Jurkat, Clone E6-1 (cell line): Measurements from ENCODE around the gene TAGLN2. TPM values are rescaled to one million over a fixed set of nuclear protein-coding genes. Genes with fewer than 3 reads are reported as not detected.

Source experiments
- DNase-seq: peaks from one replicate; pipeline ENCODE4 v3.0.0-alpha.2; 2011; ENCODE audit warnings: low read depth, low spot score
- H3K4me3 ChIP-seq: 2 replicates; pipeline ENCODE4 v1.5.1; 2011; ENCODE audit warnings: mild to moderate bottlenecking, low read length, control low read depth, moderate library complexity
- polyA plus RNA-seq: library from polyadenylated mRNA; unstranded; fragments of >200 nt; gene quantifications from one replicate; pipeline ENCODE4 v1.2.1, GENCODE V29; 2012; ENCODE audit warnings: missing spikeins; ENCODE audit not compliant: insufficient read length, insufficient read depth

The TAGLN2 gene
- 379 TPM for polyA plus RNA-seq

DNA sequence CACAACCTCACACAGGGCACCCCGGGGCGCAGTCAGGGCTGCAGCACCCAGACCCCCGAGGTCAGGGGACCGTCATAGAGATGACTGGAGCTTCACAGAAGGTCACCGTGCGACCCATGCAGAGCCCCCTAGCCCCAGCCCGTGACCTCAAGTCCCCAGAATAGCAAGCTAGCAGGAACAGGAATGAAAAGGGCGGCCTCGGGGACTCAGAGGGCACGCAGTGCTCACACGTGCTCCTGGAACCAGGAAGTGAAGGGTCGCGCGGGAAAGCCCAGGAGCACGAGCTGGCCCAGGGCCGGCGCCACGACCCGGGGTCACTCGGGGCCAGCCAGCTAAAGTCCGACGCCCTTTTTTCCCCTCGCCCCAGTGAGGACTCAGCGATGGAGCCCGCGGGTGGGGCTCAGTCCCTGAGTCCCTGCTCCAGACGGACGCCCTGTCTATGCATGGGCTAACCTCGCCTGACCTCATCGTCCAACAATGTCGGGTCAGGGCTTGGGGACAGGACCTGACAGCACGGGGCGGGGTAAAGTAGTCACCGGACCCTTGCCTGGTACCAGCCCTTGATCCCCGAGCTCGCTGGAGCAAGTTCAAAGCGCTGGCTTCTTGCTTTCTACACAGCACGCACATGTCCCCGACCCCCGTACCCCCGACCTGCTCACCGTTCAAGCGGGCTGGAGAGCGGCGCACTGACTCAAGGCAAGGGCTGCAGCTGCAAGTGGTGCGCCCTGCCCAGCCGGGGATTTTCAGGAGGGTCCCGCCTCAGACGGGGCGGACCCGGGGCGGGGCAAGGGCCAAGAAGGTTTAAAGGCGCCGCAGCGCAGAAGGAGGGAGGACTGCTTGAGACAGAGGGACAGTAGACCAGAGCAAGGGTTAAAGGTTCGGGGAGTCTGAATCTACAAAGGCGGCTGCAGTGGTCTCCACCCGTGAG is at the start of gene TAGLN2:
TSS of gene TAGLN2 (minus strand) at position 717 of the 928 bp plus-strand sequence. CDS start 4,998 bp downstream, outside the sequence.
- H3K4me3 ChIP-seq: peak within 1 kb of the TSS; percentile 98
- DNase-seq: peak; percentile 86

GRCh38 chr1:159974350-159974965 is 49.2 kb upstream of the TAGLN2 start:
- H3K4me3 ChIP-seq: no peak overlapping the region
- DNase-seq: no peak

DNA sequence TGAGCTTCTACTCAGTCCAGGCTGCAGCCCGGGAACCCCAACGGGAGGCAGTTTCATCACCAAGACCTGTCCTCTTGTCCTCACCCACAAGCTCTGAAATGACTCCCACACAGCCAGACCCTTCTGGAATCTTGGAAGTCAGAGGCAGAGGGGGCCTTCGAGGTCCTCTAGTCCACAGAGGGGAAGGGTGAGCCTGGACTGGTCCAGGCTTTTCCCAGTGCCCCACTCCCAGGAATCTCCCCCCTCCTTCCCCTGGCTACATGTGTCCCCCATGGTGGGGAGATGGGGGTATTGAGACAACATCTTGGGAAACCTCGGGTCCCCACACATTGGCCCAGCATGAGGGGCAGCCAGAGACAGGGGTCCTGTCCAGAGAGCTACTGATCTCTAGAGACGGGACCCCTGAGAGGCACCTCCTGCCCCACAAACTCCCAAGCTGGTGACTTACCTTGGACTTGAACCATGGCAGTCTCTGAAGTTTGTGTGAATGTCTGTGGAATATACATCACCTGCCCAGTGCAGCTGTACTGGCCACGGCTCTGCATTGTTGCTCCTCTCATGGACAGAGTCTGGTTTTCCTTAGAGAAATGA is 48.1 kb upstream of the TAGLN2 start:
- DNase-seq: no peak

DNA sequence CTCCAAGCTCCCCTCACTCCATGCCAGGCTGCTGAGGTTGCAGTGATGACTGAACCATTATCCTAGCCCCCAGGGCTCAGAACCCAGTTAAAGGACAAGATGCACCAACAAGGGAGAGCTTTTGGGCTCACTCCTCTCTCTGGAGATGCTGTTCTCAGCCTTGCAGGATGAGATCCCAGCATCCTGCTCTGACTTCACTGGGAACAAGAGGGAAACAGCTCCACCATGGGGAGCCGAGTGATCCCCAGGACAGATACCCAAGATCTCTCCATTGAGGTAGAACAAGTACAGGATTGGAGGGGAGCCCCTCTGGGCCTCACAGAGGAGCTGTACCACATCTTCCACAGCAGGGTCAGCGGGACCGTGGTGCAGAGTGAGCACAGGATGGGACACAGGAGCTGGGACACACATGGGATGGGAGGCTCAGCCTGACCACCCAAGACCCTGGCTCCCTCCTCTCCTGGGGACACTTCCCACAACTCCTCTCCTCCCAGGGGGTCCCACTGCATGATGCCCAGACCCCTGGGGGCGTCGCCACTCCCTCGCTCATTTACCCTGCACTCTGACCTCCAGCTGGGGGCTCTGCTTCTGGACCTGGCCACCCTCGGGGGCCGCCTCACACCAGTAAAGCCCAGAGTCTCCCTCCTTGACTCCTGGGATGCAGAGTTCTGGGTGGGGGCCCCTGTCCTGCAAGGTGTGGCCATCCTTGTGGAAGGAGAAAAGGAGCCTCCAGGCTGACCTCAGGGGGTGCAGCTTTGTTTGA is 47.3 kb upstream of the TAGLN2 start:
- DNase-seq: no peak
- no peak overlapping the region for H3K4me3 ChIP-seq

More for the DNA sequence above, 48.1 kb upstream of the TAGLN2 start:
- H3K4me3 ChIP-seq: no peak overlapping the region

GRCh38 chr1:159970932-159971342 is 45.6 kb upstream of the TAGLN2 start:
- H3K4me3 ChIP-seq: no peak overlapping the region
- no peak for DNase-seq

DNA sequence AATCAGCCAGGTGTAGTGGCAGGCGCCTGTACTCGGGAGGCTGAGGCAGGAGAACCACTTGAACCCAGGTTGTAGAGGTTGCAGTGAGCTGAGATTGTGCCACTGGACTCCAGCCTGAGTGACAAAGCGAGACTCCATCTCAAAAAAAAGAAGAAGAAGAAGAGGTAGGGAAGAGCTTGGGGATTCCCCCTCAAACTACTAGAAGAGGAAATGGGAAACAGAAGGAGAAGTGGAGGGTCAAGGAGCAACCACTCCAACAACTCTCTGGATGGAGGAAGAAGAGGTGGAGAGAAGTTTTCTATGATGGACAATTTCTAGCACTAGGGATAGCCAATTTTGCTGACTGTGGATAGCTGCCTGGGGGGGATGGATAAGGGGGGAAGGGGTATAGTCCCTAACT is 43.6 kb upstream of the TAGLN2 start:
- no peak for DNase-seq
- H3K4me3 ChIP-seq: no peak overlapping the region

DNA sequence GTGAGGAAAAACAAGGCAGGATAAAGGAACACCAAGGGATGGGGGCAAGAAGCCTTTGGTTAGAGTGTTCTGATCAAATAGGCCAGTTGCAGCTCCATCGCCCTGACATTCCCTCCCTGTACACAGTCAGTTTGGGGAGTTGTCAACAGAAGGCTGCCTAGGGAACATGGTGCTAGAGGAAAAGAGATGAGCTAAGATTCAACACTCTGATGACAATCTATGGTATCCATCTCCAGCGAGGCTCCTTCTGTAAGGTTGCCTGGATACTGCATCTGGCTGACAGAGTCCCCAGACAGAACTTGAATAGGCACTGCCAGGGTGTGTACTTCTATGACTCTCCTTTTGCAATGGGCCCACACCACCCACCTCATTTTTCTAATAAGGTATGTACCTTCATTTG is 40.0 kb upstream of the TAGLN2 start:
- no peak overlapping the region for H3K4me3 ChIP-seq
- DNase-seq: no peak

DNA sequence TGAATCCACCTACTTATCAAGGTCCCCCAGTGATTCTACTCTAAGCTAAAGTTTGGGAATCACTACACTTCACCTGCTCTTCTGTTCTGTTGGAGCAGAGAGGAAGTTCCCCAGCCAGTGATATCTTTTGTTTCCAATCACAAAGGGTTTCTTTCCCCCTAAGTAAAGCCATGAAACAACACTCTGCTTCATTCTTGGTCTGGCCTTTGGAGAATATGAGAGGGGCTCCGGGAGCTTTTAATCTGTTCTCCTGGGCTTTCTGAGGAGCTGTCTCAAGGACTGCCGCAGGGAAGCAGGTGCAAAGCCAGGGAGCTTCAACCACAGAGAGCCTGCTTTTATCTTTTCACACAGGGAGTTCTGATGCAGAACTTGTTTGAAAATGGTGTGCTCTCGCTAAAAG is 38.8 kb upstream of the TAGLN2 start:
- no peak overlapping the region for H3K4me3 ChIP-seq
- DNase-seq: no peak

DNA sequence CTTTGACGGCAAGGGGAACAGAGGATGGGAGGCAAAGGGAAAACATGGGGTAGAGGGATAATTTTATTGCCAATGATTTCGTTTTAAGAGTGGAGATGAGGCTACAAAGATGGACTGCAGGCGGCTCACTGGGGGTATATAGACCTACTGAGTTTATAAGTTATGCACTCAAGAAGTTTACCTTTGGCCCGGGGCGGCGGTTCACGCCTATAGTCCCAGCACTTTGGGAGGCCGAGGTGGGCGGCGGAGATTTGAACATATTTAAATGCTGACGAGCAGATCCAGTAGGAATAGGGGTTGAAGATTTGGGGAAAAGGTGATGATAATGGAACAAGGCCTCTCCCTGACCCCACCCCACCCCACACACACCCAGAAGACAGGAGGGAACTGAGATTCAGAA is 36.9 kb upstream of the TAGLN2 start:
- no peak overlapping the region for H3K4me3 ChIP-seq

DNA sequence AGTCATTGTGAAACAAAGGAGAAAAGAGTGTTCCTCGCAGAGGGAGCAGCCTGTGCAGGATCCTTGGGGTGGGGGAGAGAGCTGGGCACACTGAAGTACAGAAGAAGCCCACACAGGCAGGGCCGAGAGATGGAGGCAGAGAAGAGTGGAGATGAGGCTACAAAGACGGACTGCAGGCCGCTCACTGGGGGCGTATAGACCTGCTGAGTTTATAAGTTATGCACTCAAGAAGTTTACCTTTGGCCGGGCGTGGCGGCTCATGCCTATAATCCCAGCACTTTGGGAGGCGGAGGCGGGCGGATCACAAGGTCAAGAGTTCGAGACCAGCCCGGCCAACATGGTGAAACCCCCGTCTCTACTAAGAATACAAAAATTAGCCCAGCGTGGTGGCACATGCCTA is 36.3 kb upstream of the TAGLN2 start:
- no peak overlapping the region for H3K4me3 ChIP-seq
- no peak for DNase-seq

More for the DNA sequence above, 36.9 kb upstream of the TAGLN2 start:
- no peak for DNase-seq

DNA sequence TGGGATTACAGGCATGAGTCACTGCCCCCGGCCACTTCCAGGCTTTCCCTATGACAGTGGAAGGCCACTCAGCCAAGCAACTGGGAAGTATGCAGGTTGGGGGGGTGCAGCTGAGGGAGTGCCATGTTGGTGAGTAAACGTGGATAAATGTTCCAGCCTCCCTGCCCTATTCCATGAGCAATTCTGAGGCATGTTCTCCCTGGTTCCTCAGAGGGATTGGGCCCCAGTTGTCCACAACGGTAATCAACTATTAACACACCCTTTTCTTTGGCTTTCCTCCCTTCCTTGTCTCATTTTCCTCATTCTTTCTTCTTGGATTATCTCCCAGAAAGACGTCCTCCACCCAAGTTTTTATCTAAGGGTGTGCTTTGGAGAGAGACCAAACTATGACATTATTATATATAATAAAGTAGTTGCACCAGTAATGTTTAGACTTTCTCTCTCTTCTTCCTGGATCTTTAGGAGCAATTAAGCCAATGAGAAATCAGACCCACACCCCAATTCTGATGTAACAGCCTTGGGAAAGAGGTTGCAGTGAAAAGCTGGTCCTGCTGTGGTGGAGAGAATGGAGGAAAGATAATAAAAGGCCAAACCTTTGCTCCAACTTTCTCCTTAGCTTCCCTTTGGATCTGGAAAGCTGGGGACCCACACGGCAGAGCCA is 35.5 kb upstream of the TAGLN2 start:
- DNase-seq: no peak
- H3K4me3 ChIP-seq: no peak overlapping the region

GRCh38 chr1:159959451-159959850 is 34.1 kb upstream of the TAGLN2 start:
- no peak overlapping the region for H3K4me3 ChIP-seq
- no peak for DNase-seq

GRCh38 chr1:159958719-159959380 is 33.5 kb upstream of the TAGLN2 start:
- no peak for DNase-seq
- no peak overlapping the region for H3K4me3 ChIP-seq

GRCh38 chr1:159957824-159958268 is 32.5 kb upstream of the TAGLN2 start:
- no peak for DNase-seq
- H3K4me3 ChIP-seq: no peak overlapping the region

- DNase-seq: no peak
- no peak overlapping the region for H3K4me3 ChIP-seq
Observed at GRCh38 chr1:159955456-159955855, 30.1 kb upstream of the TAGLN2 start.

- DNase-seq: no peak
- H3K4me3 ChIP-seq: no peak within 1 kb of the TSS
Observed at GRCh38 chr1:159953536-159954515, 28.5 kb upstream of the TAGLN2 start, which contains the start of gene SLAMF9. SLAMF9 (minus strand) TSS chr1:159954237; CDS start chr1:159954137, 100 bp downstream.

DNA sequence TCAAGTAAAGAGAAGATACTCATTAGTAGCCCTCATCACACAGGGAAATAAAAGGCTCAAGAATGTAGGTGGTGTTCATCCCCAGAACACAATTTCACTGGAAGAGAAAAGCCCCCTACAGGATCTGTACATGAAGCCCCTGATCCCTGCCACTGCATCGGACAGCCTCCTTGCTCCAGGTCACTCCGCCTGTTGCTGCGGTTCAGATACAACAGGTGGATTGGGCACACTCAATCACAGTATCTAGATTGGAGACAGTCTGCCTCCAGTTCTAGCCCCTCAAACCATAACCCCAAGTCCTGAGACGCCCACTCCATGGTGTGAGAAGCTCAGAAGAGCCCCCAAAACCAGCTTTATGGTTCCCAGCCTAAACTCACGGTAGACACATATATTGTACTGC is 27.6 kb upstream of the TAGLN2 start:
- H3K4me3 ChIP-seq: no peak overlapping the region
- no peak for DNase-seq
